AG04449 (cell line): ENCODE data around the gene RANBP3.

ENCODE experiments used
- CTCF ChIA-PET: fragments of 350-600 bp; formaldehyde crosslinking; extraction: SDS; loops from one replicate; lab custom pipeline; 2021; ENCODE audit warnings: antibody characterized with exemption; lab: Yijun Ruan, JAX
- POLR2A ChIA-PET: fragments of 400-600, 350-600 bp; formaldehyde crosslinking; extraction: SDS; loops from one replicate; lab custom pipeline; 2020; ENCODE audit warnings: antibody characterized with exemption, inconsistent platforms; lab: Yijun Ruan, JAX
- DNase-seq: peaks from one replicate; pipeline ENCODE4 v3.0.0-alpha.2; 2010; ENCODE audit warnings: low read depth, low spot score
- H3K4me3 ChIP-seq: 2 replicates; pipeline ENCODE4 v1.5.1; 2011; ENCODE audit warnings: low read depth, mild to moderate bottlenecking, control low read depth, low read length
- TF ChIP-seq, protein P1 (sequence below): IDR thresholded peaks from one replicate; pipeline ENCODE4 v1.5.1; 2011; ENCODE audit warnings: mild to moderate bottlenecking, moderate library complexity, low read length, control low read depth, inconsistent platforms; ENCODE audit not compliant: insufficient read depth; ENCODE audit errors: missing control alignments

Gene RANBP3

DNA sequence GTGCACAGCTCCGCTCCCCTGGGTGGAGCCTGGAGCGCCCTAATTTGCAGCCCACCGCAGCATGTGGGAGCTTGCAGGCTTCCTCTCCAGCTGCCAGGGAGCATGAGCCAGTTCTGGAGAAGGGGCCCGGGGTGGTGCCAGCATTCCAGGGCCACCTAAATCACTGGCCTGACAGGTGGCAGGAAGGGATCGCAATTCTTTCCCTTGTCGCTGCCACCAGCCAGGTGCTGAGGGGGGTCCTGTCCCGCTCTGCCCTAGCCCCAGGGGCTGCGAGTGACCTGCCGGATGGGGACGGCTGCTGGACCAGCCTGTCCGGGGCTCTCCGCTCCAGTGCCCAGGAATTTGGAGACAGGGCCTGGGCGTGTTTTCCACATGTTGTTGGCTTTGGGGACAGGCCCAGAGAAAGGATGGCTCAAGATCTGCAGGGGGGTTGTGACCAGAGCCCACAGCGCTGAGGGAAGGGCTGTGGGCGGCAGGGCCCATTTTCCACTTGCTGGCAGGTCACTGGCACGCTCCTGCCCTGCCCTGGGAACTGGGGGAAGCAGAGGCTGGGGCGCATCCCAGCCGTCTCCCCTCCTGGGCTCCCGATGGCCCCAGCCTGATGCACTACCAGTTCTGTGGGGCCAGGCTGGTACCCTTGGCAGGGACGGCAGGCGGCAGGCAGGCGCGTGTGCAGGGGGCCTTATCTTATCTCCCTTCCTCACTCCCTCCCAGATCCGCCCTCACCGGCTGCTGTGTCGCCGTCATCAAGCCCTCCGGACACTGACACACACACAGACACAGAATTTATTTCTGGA is 83.8 kb downstream of the RANBP3 start:
- TF ChIP-seq, protein P1, sequence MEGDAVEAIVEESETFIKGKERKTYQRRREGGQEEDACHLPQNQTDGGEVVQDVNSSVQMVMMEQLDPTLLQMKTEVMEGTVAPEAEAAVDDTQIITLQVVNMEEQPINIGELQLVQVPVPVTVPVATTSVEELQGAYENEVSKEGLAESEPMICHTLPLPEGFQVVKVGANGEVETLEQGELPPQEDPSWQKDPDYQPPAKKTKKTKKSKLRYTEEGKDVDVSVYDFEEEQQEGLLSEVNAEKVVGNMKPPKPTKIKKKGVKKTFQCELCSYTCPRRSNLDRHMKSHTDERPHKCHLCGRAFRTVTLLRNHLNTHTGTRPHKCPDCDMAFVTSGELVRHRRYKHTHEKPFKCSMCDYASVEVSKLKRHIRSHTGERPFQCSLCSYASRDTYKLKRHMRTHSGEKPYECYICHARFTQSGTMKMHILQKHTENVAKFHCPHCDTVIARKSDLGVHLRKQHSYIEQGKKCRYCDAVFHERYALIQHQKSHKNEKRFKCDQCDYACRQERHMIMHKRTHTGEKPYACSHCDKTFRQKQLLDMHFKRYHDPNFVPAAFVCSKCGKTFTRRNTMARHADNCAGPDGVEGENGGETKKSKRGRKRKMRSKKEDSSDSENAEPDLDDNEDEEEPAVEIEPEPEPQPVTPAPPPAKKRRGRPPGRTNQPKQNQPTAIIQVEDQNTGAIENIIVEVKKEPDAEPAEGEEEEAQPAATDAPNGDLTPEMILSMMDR, result no peak
- CTCF ChIA-PET, result interaction anchor here (0.6 to 5.0 kb wide), 7 partner anchors 9 to 122 kb away, joined by 3 to 100 read pairs (median 4); partner anchors contain the start of genes NDUFA11, NRTN and VMAC
- H3K4me3 ChIP-seq, result no peak overlapping the region
- POLR2A ChIA-PET, result no interaction called here
- DNase-seq, result no peak

DNA sequence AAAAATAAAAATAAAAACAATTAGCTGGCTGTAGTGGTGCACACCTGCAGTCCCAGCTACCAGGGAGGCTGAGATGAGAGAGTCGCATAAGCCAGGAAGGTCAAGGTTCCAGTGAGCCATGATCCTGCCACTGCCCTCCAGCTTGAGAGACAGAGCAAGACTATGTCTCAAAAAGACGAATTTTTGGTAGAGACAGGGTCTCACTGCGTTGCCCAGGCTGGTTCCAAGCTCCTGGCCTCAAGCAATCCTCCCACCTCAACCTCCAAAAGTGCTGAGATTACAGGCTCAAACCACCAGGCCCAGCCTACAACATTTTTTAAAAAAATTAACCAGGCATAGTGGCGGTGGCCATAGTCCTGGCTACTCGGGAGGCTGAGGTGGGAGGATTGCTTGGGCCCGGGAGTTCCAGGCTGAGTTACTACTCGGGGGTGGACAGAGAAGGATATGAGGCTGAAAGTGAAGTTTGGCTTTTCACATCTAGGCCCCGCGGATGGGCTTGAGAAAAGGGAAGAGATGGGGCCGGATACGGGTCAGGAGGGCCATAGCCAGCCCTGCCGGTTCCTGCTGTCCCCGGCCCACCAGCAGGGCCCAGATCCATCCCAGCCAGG is 84.5 kb downstream of the RANBP3 start:
- no peak overlapping the region for H3K4me3 ChIP-seq
- CTCF ChIA-PET, result interaction anchor here (0.6 to 5.0 kb wide), 15 partner anchors 10 to 129 kb away, joined by 3 to 100 read pairs (median 4); partner anchors contain the start of genes NDUFA11, NRTN and VMAC
- DNase-seq, result no peak
- POLR2A ChIA-PET, result interaction anchor here (1.6 kb wide), 1 partner anchor 10 kb away, joined by 5 read pairs; the partner anchor contains the start of gene NDUFA11
- TF ChIP-seq, protein P1, result no peak

DNA sequence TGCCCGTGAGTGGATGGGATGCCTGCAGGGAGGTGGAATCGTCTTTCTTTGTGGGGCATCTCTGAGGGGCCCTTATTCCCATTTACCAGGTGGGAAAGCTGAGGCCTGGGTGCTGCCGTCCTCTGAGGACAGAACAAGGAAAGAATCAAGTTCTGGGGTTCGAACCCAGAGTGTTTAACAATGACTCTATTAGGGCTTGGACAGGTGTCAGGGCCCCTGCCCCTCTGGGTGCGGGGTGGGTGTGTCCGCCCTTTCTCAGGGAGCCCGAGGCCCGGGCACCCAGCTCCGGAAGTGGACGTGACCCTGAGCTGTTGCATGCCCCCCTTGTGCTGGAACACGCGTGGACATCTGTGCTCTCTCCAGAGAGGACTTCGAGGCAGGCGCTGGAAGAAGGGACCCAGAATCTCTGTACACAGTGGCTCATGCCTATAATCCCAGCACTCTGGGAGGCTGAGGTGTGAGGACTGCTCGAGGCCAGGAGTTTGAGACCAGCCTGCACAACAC is 85.1 kb downstream of the RANBP3 start:
- ChIA-PET CTCF (interaction anchor here (0.7 to 5.0 kb wide), 15 partner anchors 9 to 129 kb away, joined by 3 to 100 read pairs (median 5); partner anchors contain the start of genes NDUFA11, NRTN and VMAC), POLR2A (interaction anchor here (0.7 to 1.6 kb wide), 2 partner anchors 11 to 89 kb away, joined by 3 to 5 read pairs; partner anchors contain the start of gene NDUFA11)
- H3K4me3 ChIP-seq, result no peak overlapping the region
- DNase-seq, result no peak
- TF ChIP-seq, protein P1, result no peak

DNA sequence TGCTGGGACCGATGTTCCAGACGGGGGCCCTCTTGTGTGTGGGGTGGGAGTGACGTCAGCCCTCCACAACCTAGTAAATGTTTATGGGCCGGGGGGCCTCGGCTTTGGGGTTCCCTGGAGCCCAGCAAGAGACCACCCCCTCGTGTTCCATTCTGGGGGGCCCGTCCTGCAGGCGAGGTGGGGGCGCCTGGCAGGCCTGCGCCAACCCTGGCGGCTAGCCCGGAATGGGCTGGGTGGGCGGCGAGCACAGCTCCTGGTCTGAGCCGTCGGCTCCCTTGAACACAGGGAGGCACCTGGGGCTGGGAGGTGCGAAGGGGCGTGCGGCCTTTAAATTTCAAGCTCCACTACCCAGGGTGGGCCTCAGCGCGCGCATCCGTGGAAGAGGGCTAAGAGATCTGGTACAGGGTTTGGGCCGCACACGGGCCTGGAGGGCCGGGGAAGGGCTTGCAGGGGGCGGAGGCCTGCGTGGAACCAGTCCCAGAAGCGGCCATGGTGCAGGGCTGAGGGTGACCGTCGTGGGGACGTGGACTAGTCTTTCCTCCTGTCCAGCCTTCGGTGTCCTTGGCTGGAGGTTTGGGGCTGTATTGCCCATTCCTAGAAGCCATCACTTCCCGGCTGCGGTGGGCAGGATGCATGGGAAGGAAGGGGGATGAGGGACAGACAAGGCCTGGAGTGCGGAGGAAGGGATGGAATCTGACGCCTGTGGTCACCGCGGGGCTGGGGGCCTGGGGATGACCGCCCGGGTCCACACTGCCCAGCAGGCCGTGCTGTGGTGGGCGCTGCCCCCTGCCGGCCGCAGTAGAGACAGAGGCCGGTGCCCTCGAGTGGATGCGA is 85.8 kb downstream of the RANBP3 start:
- ChIA-PET CTCF (interaction anchor here (0.7 to 5.0 kb wide), 15 partner anchors 10 to 130 kb away, joined by 3 to 100 read pairs (median 5); partner anchors contain the start of genes NDUFA11, NRTN and VMAC), POLR2A (interaction anchor here (0.7 to 1.6 kb wide), 2 partner anchors 11 to 88 kb away, joined by 3 to 5 read pairs; partner anchors contain the start of gene NDUFA11)
- TF ChIP-seq, protein P1, result peak; percentile 93

DNA sequence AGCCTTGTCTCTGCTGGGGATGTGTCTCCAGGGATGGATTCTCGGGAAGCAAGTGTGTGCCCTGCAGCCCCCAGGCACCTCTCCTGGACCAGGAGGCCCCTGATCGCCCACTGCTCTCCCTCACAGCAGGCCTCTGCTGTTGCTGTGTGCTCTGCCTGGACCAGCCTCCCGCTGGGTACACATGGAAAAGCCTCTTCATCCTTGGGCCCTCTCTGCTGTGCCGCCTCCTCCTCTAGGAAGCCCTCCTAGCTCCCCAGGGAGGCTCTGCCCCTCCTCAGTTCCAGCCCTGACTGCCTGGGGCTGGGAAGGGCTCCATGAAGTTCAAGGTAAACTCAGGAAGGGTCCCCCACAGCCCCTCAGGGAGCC is 86.4 kb downstream of the RANBP3 start:
- DNase-seq, result no peak
- POLR2A ChIA-PET, result interaction anchor here (1.1 kb wide), 1 partner anchor 11 kb away, joined by 4 read pairs; the partner anchor contains the start of gene NDUFA11
- CTCF ChIA-PET, result interaction anchor here (0.7 to 5.0 kb wide), 14 partner anchors 8 to 131 kb away, joined by 3 to 100 read pairs (median 5); partner anchors contain the start of genes NDUFA11, NRTN and VMAC
- TF ChIP-seq, protein P1, result no peak
- H3K4me3 ChIP-seq, result no peak overlapping the region

More for the DNA sequence above, 85.8 kb downstream of the RANBP3 start:
- no peak overlapping the region for H3K4me3 ChIP-seq
- DNase-seq, result no peak
